Mesenchymal stem cell (in vitro differentiated cells and primary cell): ENCODE data around the gene KREMEN1.

Source experiments
- DNase-seq: peaks from one replicate; pipeline ENCODE4 v3.0.0-alpha.2; 2013
- H2AFZ ChIP-seq: one replicate; pipeline ENCODE4 v1.6.1; 2013; ENCODE audit warnings: low read depth, mild to moderate bottlenecking, control low read depth, inconsistent platforms, low read length, moderate library complexity
- H2AK5ac ChIP-seq: 2 replicates; pipeline ENCODE4 v1.6.1; 2013; ENCODE audit warnings: low read length, moderate library complexity, mild to moderate bottlenecking, inconsistent platforms; ENCODE audit not compliant: severe bottlenecking
- H2BK120ac ChIP-seq: one replicate; pipeline ENCODE4 v1.6.1; 2013; ENCODE audit warnings: low read depth, mild to moderate bottlenecking, inconsistent platforms, low read length, moderate library complexity
- H2BK12ac ChIP-seq, 2 experiments: one replicate each; pipeline ENCODE4 v1.6.1; 2013; ENCODE audit warnings: inconsistent platforms in 2 of 2, low read length in 2 of 2, mild to moderate bottlenecking in 2 of 2, moderate library complexity in 2 of 2, control low read depth in 1 of 2
- H2BK15ac ChIP-seq: one replicate; pipeline ENCODE4 v1.6.1; 2013; ENCODE audit warnings: mild to moderate bottlenecking, low read depth, inconsistent platforms; ENCODE audit not compliant: poor library complexity, severe bottlenecking
- H2BK5ac ChIP-seq: 2 replicates; pipeline ENCODE4 v1.6.1; 2013; ENCODE audit warnings: low read depth, mild to moderate bottlenecking, low read length, control low read depth, inconsistent platforms; ENCODE audit not compliant: poor library complexity, severe bottlenecking
- H3K14ac ChIP-seq, 2 experiments: one replicate each; pipeline ENCODE4 v1.6.1; 2013; ENCODE audit warnings: inconsistent platforms in 2 of 2, low read length in 2 of 2, control low read depth in 1 of 2, mild to moderate bottlenecking in 1 of 2, moderate library complexity in 1 of 2
- H3K18ac ChIP-seq, 2 experiments: one replicate each; pipeline ENCODE4 v1.6.1; 2013; ENCODE audit warnings: inconsistent platforms in 2 of 2, low read length in 2 of 2, control low read depth in 1 of 2, low read depth in 1 of 2, mild to moderate bottlenecking in 1 of 2
- H3K23ac ChIP-seq, 2 experiments: one replicate each; pipeline ENCODE4 v1.6.1; 2013; ENCODE audit warnings: inconsistent platforms in 2 of 2, low read length in 2 of 2, mild to moderate bottlenecking in 2 of 2, moderate library complexity in 2 of 2, control low read depth in 1 of 2
- H3K27ac ChIP-seq: 2 replicates; pipeline ENCODE4 v1.5.1; 2013; ENCODE audit warnings: mild to moderate bottlenecking, moderate library complexity, low read length, control low read depth, inconsistent platforms; ENCODE audit not compliant: poor library complexity, severe bottlenecking
- H3K27me3 ChIP-seq, 2 experiments: 2 replicates each; pipeline versions ENCODE4 v1.6.1 to v1.7.0; 2013; ENCODE audit warnings: low read length in 2 of 2, mild to moderate bottlenecking in 2 of 2, moderate library complexity in 2 of 2, control low read depth in 1 of 2, inconsistent platforms in 1 of 2; ENCODE audit not compliant: control insufficient read depth in 1 of 2, insufficient read depth in 1 of 2
- H3K36me3 ChIP-seq, 2 experiments: 2 replicates each; pipeline versions ENCODE4 v1.6.1 to v1.7.0; 2013; ENCODE audit warnings: low read length in 2 of 2, control low read depth in 1 of 2, inconsistent platforms in 1 of 2, low read depth in 1 of 2, mild to moderate bottlenecking in 1 of 2; ENCODE audit not compliant: insufficient read depth in 2 of 2, control insufficient read depth in 1 of 2
- H3K4ac ChIP-seq, 2 experiments: one replicate each; pipeline ENCODE4 v1.6.1; 2013; ENCODE audit warnings: inconsistent platforms in 2 of 2, low read length in 2 of 2, mild to moderate bottlenecking in 2 of 2, moderate library complexity in 2 of 2, control low read depth in 1 of 2, low read depth in 1 of 2
- H3K4me1 ChIP-seq: 2 replicates; pipeline ENCODE4 v1.6.1; 2013; ENCODE audit warnings: low read depth, low read length, control low read depth; ENCODE audit not compliant: control insufficient read depth, insufficient read depth
- H3K4me2 ChIP-seq: 2 replicates; pipeline ENCODE4 v1.6.1; 2013; ENCODE audit warnings: low read length, mild to moderate bottlenecking, inconsistent platforms; ENCODE audit not compliant: poor library complexity, severe bottlenecking
- H3K4me3 ChIP-seq, 2 experiments: 2 replicates each; pipeline versions ENCODE4 v1.5.1 to v1.7.0; 2013; ENCODE audit warnings: low read length in 2 of 2, mild to moderate bottlenecking in 2 of 2, control low read depth in 1 of 2, low read depth in 1 of 2; ENCODE audit not compliant: insufficient read depth in 1 of 2
- H3K79me1 ChIP-seq: replicated peaks from 2 replicates; pipeline ENCODE4 v1.6.1; 2013; ENCODE audit warnings: mild to moderate bottlenecking, control low read depth, low read length, inconsistent platforms; ENCODE audit not compliant: poor library complexity, severe bottlenecking
- H3K9ac ChIP-seq: 2 replicates; pipeline ENCODE4 v1.7.0; 2013; ENCODE audit warnings: mild to moderate bottlenecking, low read length, moderate library complexity
- H3K9me3 ChIP-seq: 2 replicates; pipeline ENCODE4 v1.7.0; 2013; ENCODE audit warnings: mild to moderate bottlenecking, low read length; ENCODE audit not compliant: control insufficient read depth
- H4K8ac ChIP-seq: one replicate; pipeline ENCODE4 v1.6.1; 2013; ENCODE audit warnings: inconsistent platforms, mild to moderate bottlenecking, low read length, moderate library complexity
- H4K91ac ChIP-seq: one replicate; pipeline ENCODE4 v1.6.1; 2013; ENCODE audit warnings: mild to moderate bottlenecking, low read length, inconsistent platforms
- WGBS: methylation state at CpG from one replicate; pipeline ENCODE4 v1.1.7; 2013; ENCODE audit warnings: mixed read lengths; 5-methylcytosine and 5-hydroxymethylcytosine counted together

Gene KREMEN1

GRCh38 chr22:29061773-29062172, 11.1 kb upstream of the KREMEN1 start, which contains the start of gene C22orf31:
TSS of gene C22orf31 (minus strand) at chr22:29061831. CDS start at chr22:29061792, 39 bp downstream.
- no peak within 1 kb of the TSS for H2AFZ ChIP-seq
- H3K23ac ChIP-seq: no peak within 1 kb of the TSS
- no peak within 1 kb of the TSS for H2BK15ac ChIP-seq
- H2BK5ac ChIP-seq: no peak within 1 kb of the TSS
- no peak within 1 kb of the TSS for H2AK5ac ChIP-seq
- no peak within 1 kb of the TSS for H4K91ac ChIP-seq
- no peak within 1 kb of the TSS for H2BK120ac ChIP-seq
- H2BK12ac ChIP-seq: no peak within 1 kb of the TSS
- no peak within 1 kb of the TSS for H3K4ac ChIP-seq
- H3K79me1 ChIP-seq: no peaks in the 10 kb centered on the region
- H4K8ac ChIP-seq: no peak within 1 kb of the TSS
- H3K18ac ChIP-seq: no peak within 1 kb of the TSS
- no peak for DNase-seq
- H3K14ac ChIP-seq: no peak within 1 kb of the TSS
- no peak within 1 kb of the TSS for H3K27ac ChIP-seq
- H3K9me3 ChIP-seq: no peaks in the 10 kb centered on the region
- H3K4me3 ChIP-seq: no peak within 1 kb of the TSS
- H3K4me2 ChIP-seq: no peak within 1 kb of the TSS
- no peak within 1 kb of the TSS for H3K9ac ChIP-seq
- H3K4me1 ChIP-seq: no peaks in the 10 kb centered on the region
- H3K27me3 ChIP-seq: peaks cover 0 to 16% of the 10 kb centered on the region in 2 experiments
- WGBS: 91% methylated on average over 1 of the region's 2 CpGs
- H3K36me3 ChIP-seq: no peaks in the 10 kb centered on the region

GRCh38 chr22:29062286-29062821, 10.5 kb upstream of the KREMEN1 start:
- no peak overlapping the region for H4K8ac ChIP-seq
- H2BK15ac ChIP-seq: no peak overlapping the region
- H3K9me3 ChIP-seq: no peaks in the 10 kb centered on the region
- no peak overlapping the region for H4K91ac ChIP-seq
- H3K79me1 ChIP-seq: no peaks in the 10 kb centered on the region
- H3K23ac ChIP-seq: no peak overlapping the region
- no peak overlapping the region for H3K4me2 ChIP-seq
- H3K18ac ChIP-seq: no peak overlapping the region
- no peaks in the 10 kb centered on the region for H3K36me3 ChIP-seq
- no peak overlapping the region for H2BK5ac ChIP-seq
- H3K4me3 ChIP-seq: no peak overlapping the region
- no peak for DNase-seq
- WGBS: 81% methylated on average over 8 of the region's 8 CpGs
- H3K4ac ChIP-seq: no peak overlapping the region
- H3K14ac ChIP-seq: no peak overlapping the region
- H3K27me3 ChIP-seq: peaks cover 0 to 16% of the 10 kb centered on the region in 2 experiments
- no peak overlapping the region for H2AFZ ChIP-seq
- H2BK12ac ChIP-seq: no peak overlapping the region
- no peak overlapping the region for H3K9ac ChIP-seq
- no peak overlapping the region for H2BK120ac ChIP-seq
- no peaks in the 10 kb centered on the region for H3K4me1 ChIP-seq
- no peak overlapping the region for H3K27ac ChIP-seq
- H2AK5ac ChIP-seq: no peak overlapping the region

GRCh38 chr22:29065468-29066190, 7.2 kb upstream of the KREMEN1 start:
- Histone ChIP-seq H3K9me3 (no peaks in the 10 kb centered on the region), H3K27ac (no peak overlapping the region), H3K14ac (no peak overlapping the region), H3K18ac (no peak overlapping the region), H3K36me3 (no peaks in the 10 kb centered on the region), H2BK120ac (no peak overlapping the region), H3K23ac (no peak overlapping the region), H2AK5ac (no peak overlapping the region), H3K9ac (no peak overlapping the region), H3K27me3 (peaks cover 5 to 15% of the 10 kb centered on the region in 2 experiments), H4K8ac (no peak overlapping the region), H3K4me3 (no peak overlapping the region), H3K79me1 (no peaks in the 10 kb centered on the region), H2BK12ac (no peak overlapping the region), H2BK5ac (no peak overlapping the region), H3K4me2 (no peak overlapping the region), H4K91ac (no peak overlapping the region), H3K4ac (no peak overlapping the region), H2BK15ac (no peak overlapping the region), H3K4me1 (no peaks in the 10 kb centered on the region), H2AFZ (no peak overlapping the region)
- DNase-seq: no peak
- 78% methylated on average over 6 of the region's 7 CpGs for WGBS

- no peak overlapping the region for H2AK5ac ChIP-seq
- H3K9me3 ChIP-seq: no peaks in the 10 kb centered on the region
- no peak overlapping the region for H3K4ac ChIP-seq
- H4K91ac ChIP-seq: no peak overlapping the region
- H3K9ac ChIP-seq: no peak overlapping the region
- no peak for DNase-seq
- WGBS: 76% methylated on average over 3 of the region's 4 CpGs
- H2BK12ac ChIP-seq: no peak overlapping the region
- H4K8ac ChIP-seq: no peak overlapping the region
- no peak overlapping the region for H2BK5ac ChIP-seq
- no peak overlapping the region for H3K23ac ChIP-seq
- peaks cover 6 to 25% of the 10 kb centered on the region in 2 experiments for H3K27me3 ChIP-seq
- no peak overlapping the region for H2AFZ ChIP-seq
- no peak overlapping the region for H3K4me2 ChIP-seq
- H2BK120ac ChIP-seq: no peak overlapping the region
- no peak overlapping the region for H3K14ac ChIP-seq
- peaks cover 17% of the 10 kb centered on the region for H3K4me1 ChIP-seq
- no peak overlapping the region for H2BK15ac ChIP-seq
- no peaks in the 10 kb centered on the region for H3K36me3 ChIP-seq
- H3K18ac ChIP-seq: no peak overlapping the region
- H3K79me1 ChIP-seq: no peaks in the 10 kb centered on the region
- H3K4me3 ChIP-seq: no peak overlapping the region
- no peak overlapping the region for H3K27ac ChIP-seq
These were observed 3.4 kb upstream of the KREMEN1 start for GRCh38 chr22:29069463-29069862.
